GM19035 (cell line): Measurements from ENCODE around the gene SPAG7.
"Not testable (repeated sequence)": the region's sequence is repeated elsewhere in the genome, so short reads cannot be mapped to it uniquely, and the experiment has no call there.

Source experiments
- ATAC-seq: cut with Tn5 transposase; IDR thresholded peaks from one replicate; pipeline ENCODE4 v1.9.1; 2021; ENCODE audit not compliant: unreplicated experiment

The SPAG7 gene

DNA sequence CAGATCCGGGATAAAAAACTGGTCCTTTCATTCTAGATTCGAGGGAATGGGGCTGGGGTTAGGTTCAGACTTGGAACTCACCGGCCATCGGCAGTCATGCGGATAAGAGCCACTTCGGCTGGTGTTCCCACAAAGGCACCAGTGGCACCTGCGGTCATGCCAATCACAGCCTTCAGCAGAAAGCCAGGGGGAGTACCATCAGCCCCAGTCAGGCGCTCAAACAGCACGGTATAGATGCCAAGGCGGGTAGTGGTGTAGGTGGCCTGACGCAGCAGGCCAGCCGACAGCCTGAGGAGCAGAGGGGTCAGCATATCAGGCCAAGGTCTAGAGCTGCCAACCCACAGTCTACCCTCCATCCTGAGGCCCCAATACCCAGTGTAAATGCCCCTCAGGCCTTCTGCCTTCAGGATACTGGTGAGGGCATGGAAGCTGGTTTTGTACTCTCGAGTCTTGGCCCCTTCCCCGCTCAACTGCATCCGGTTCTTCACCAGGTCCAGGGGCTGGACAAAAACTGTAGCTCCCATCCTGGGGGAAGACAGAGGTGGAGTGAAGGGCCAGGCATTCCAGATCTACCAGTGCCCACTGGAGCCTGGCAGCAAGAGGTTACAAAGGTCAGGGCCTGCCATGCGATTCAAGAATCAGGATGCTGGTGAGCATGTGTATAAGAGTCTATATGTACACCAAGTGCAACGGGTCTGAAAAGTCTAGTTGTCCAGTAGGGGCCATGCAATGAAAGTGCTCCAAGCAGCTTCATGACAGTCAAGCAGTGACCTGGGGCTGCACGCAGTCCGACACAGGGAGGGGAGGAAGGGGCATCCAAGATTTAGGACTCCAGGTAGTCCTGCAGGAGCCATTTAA is 28.7 kb downstream of the SPAG7 start:
- no peak for ATAC-seq

GRCh38 chr17:4938069-4938491 is 29.5 kb downstream of the SPAG7 start:
- no peak for ATAC-seq

DNA sequence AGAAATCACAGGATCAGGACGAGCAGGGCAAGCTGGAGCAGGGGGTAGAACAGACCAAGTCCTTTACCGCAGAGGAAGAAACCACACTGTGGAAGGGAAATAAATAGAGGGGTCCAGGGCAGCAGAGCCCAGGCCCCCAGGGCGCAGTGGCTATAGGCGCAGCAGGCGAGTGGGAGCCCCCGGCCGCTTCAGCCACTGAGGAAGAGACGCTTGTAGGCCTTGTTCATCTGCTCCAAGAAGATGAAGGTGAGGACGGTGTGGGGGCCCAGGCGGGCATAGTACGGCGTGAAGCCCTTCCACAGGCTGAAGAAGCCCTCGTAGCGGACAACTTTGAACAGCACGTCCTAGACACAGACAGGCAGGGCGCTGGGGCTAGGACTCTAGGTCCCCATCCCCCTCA is 30.1 kb downstream of the SPAG7 start:
- no peak for ATAC-seq

- ATAC-seq = no peak
Observed at GRCh38 chr17:4936436-4936835, 31.2 kb downstream of the SPAG7 start.

DNA sequence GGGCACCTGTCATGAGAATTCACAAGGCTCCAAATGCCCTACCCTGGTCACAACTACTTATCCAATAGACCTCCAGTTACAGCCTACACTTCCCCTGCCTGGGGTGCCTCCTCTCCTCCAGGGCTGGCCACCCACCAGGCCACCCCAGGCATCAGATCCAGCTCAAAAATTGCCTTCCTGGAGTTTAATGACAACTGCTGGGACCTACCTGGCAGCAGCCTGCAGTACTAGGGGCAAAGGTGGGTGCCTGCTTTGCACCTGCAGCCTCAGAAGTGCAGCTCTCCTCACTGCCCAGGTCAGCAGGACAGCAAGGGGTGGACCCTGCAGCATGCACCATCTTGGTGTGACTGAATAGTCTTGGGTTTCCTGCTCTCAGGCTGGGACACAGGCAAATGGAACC is 32.0 kb downstream of the SPAG7 start:
- ATAC-seq = no peak

DNA sequence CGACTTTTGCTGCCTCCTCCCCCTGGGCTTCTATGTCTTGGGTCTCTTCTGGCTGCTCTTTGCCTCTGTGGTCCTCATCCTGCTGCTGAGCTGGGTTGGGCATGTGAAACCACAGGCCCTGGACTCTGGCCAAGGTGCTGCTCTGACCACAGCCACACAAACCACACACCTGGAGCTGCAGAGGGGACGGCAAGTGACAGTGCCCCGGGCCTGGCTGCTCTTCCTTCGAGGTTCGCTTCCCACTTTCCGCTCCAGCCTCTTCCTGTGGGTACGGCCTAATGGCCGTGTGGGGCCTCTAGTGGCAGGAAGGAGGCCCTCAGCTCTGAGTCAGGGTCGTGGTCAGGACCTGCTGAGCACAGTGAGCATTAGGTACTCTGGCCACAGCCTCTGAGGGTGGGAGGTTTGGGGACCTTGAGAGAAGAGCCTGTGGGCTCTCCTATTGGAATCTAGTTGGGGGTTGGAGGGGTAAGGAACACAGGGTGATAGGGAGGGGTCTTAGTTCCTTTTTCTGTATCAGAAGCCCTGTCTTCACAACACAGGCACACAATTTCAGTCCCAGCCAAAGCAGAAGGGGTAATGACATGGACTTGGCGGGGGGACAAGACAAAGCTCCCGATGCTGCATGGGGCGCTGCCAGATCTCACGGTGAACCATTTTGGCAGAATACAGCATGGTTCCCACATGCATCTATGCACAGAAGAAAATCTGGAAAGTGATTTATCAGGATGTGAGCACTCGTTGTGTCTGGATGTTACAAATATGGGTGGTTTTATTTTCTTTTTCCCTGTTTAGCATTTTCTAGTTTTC is 33.2 kb downstream of the SPAG7 start:
- no peak for ATAC-seq

DNA sequence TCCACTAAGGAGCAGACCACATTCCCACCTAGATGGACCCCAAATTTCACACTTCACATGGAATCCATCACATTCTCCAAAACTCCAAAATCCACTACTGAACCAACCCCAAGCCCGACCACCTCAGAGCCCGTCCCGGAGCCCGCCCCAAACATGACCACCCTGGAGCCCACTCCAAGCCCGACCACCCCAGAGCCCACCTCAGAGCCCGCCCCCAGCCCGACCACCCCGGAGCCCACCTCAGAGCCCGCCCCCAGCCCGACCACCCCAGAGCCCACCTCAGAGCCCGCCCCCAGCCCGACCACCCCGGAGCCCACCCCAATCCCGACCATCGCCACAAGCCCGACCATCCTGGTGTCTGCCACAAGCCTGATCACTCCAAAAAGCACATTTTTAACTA is 34.0 kb downstream of the SPAG7 start:
- ATAC-seq = no peak

GRCh38 chr17:4932756-4933155 is 34.9 kb downstream of the SPAG7 start:
- ATAC-seq = no peak

- ATAC-seq = no peak
Observed at GRCh38 chr17:4931963-4932362, 35.7 kb downstream of the SPAG7 start, which contains the start of gene GP1BA. GP1BA (plus strand) TSS chr17:4932277; CDS start chr17:4932605, 328 bp downstream.

DNA sequence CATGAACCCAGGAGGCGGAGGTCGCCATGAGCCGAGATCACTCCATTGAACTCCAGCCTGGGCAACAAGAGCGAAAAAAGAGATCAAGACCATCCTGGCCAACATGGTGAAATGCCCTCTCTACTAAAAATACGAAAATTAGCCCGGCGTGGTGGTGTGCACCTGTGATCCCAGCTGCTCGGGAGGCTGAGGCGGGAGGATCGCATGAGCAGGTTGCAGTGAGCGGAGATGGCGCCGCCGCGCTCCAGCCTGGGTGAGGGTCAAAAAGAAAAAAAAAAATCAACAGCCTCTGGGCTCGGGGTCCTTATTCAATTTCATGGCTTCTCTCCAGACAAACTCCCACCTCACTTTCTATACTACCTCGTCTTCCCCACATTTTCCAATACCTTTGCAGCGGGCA is 38.7 kb downstream of the SPAG7 start:
- no peak for ATAC-seq

DNA sequence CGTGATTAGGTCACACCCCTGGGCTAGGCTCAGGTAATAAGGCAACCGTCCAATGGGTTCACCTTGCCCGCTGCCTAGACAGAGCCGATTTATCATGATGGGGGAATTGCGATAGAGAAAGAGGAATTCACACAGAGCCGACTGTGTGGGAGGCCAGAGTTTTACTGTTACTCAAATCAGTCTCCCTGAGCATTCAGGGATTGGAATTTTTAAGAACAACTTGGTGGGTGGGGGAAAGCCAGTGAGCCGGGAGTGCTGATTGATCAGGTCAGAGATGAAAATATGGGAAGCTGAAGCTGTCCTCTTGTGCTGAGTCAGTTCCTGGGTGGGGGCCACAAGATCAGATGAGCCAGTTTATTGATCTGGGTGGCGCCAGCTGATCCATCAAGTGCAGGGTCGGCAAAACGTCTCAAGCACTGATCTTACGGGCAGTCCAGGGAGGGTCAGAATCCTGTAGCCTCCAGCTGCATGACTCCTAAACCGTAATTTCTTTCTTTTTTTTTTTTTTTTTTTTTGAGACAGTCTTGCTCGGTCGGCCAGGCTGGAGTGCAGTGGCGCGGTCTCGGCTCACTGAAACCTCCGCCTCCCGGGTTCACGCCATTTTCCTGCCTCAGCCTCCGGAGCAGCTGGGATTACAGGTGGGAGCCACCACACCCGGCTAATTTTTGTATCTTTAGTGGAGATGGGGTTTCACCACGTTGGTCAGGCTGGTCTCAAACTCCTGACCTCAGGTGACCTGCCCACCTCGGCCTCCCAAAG is 40.9 kb downstream of the SPAG7 start:
- not testable (repeated sequence) for ATAC-seq

GRCh38 chr17:4921320-4921719 is 46.3 kb downstream of the SPAG7 start:
- ATAC-seq = no peak

- ATAC-seq = no peak
Observed at GRCh38 chr17:4920351-4921048, 47.1 kb downstream of the SPAG7 start.

DNA sequence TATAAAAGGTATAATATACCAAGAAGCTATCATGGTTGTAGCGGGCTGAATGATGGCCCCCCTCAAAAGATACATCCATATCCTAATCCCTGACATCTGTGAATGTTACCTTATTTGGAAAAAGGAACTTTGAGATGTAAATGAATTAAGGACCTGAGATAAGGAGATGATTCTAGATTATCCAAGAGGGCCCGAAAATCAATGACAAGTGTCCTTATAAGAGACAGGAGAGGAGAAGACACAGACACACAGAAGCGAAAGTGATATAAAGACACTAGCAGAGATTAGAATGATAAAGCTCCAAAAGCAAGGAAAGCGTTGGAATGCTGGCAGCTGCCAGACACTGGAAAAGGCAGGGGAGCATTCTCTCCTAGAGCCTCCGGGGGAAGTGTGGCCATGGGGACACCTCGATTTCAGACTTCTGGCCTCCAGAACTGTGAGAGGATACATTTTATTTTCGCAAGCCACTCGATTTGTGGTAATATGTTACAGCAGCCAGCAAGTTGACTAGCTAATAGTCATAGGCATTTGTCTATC is 48.0 kb downstream of the SPAG7 start:
- ATAC-seq = no peak

DNA sequence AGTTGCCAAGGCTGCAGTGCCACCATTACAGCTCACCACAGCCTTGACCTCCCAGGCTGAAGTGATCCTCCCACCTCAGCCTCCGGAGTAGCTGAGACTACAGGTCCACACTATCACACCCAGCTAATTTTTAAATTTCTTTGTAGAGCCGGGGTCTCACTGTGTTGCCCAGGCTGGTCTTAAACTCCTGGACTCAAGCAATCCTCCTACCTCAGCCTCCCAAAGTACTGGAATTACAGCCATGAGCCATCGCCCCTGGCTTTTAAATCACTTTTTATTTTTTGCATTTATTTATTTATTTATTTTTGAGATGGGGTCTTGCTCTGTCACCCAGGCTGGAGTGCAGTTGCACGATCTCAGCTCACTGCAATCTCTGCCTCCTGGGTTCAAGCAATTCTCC is 53.1 kb downstream of the SPAG7 start:
- not testable (repeated sequence) for ATAC-seq

DNA sequence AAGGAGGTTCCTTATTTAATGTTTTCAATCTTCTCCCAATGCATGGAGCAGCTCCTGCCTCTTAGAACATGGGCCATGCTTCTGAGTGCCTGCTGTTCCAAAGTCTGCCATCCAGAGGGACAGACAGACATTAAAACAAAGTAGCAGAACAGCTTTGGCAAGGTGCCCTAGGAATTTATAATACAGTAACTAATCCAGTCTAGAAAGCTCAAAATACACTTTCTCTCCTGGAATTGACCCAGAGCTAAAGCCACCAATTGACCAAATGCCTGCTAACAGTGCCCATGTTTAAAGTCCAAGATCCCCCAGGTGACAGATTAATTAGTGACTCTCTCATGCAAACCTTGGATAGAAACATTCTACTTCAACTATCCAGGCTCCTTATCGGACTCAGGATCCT is 53.6 kb downstream of the SPAG7 start:
- ATAC-seq = no peak
